T47D (cell line): Measurements from ENCODE around the gene TRPT1.
A peak's percentile ranks its signal among the peaks of the same experiment; 100 is the strongest.

Source experiments
- DNase-seq, 2 experiments: peaks; one replicate each; pipeline versions ENCODE4 v3.0.0 to v3.0.0-alpha.2; 2011 to 2012; ENCODE audit warnings: low read depth in 1 of 2, low spot score in 1 of 2
- JUND ChIP-seq: IDR thresholded peaks from 2 replicates; pipeline ENCODE4 v1.6.1; 2012; ENCODE audit warnings: low read depth
- in situ Hi-C: cut with HindIII; loops from 2 replicates; pipeline ENCODE4 v1.10.0; 2016; ENCODE audit warnings: low sequenced_read_pairs, low pct_unique_long_range_greater_than_20kb

The TRPT1 gene

DNA sequence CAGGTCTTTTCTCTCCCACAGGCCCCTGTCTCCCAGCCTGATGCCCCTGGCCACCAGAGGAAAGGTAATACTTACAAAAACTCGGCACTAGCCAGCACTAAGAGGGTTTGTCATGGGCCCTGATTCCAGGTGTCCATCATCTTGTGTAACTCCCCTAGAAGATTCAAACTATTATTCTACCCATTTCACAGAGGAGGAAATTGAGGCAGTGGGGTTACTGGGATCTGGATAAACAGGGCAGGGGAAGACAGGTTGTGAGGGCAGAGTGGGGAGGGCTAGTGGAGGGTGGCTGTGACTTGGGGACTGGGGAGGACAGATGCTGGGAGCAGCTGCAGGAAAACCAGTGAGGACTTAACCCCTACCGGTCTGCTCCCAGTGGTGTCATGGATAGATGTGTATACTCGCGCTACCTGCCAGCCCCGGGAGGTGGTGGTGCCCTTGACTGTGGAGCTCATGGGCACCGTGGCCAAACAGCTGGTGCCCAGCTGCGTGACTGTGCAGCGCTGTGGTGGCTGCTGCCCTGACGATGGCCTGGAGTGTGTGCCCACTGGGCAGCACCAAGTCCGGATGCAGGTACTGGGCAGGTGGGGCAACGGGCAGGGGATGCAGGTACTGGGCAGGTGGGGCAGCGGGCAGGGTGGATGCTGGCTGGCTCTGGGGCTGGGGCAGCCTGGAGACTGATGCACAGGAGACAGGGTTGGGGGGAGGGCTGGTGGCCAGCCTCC lies 9.6 kb upstream of the TRPT1 start:
- no peak for DNase-seq
- no peak for TF ChIP-seq JUND
- in situ Hi-C loops: no loop called here

DNA sequence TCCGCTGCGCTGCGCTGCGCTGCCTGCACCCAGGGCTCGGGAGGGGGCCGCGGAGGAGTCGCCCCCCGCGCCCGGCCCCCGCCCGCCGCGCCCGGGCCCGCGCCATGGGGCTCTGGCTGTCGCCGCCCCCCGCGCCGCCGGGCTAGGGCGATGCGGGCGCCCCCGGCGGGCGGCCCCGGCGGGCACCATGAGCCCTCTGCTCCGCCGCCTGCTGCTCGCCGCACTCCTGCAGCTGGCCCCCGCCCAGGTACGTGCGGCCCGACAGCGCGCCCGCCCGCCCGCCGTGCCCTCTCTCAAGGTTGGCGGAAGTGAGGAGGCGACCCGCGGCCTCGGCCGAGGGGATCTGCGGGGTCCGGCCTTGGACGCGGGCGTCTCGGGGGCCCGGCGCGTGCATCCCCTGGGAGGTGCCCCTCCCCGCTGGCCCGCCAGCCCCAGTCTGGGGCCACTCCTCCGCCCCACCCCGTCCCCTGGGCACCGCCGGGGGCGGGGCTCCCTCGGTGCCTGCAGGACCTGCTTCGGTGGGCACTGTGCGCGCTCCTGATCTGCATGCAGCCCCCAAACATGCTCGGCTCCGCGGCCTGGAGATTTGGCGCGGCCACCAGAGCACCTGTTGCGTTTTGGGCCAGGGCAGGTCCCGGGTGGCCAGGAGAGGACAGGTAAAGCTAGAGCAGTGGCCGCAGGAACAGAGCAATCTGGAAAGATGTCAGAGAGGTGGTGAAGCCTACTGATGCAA lies 8.8 kb upstream of the TRPT1 start:
- TF ChIP-seq JUND: no peak
- in situ Hi-C loops: no loop called here
- peak in 1 of 2 experiments; percentile 52 for DNase-seq

- in situ Hi-C loops: no loop called here
- TF ChIP-seq JUND: no peak
- DNase-seq: peak; percentile 67 to 81
Observed at GRCh38 chr11:64233913-64234586, 8.1 kb upstream of the TRPT1 start, which contains the start of gene VEGFB. Gene VEGFB, plus strand, starts transcription at chr11:64234584. Its CDS starts 250 bp downstream, at chr11:64234834.

GRCh38 chr11:64232967-64233315 lies 7.0 kb upstream of the TRPT1 start:
- DNase-seq: no peak
- TF ChIP-seq JUND: no peak
- in situ Hi-C loops: no loop called here

- in situ Hi-C loops: no loop called here
- TF ChIP-seq JUND: no peak
- no peak for DNase-seq
Observed at GRCh38 chr11:64232182-64232966, 6.4 kb upstream of the TRPT1 start.

DNA sequence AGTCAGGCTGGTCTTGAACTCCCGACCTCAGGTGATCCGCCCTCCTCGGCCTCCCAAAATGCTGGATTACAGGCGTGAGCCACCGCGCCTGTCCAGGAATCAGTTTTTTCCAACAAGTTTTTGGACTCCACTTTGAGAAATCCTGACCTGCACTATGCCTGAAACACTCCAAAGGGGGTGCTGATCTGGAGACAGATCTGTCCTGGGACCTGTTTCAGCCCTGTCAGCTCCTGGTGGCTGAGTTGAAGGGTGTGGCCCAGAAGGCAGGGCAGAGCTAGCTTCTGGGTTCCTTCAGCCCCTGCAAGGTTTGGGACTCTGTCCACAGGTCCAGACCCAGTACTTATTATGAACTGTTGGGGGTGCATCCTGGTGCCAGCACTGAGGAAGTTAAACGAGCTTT lies 5.6 kb upstream of the TRPT1 start:
- in situ Hi-C loops: no loop called here
- no peak for TF ChIP-seq JUND
- DNase-seq: no peak

DNA sequence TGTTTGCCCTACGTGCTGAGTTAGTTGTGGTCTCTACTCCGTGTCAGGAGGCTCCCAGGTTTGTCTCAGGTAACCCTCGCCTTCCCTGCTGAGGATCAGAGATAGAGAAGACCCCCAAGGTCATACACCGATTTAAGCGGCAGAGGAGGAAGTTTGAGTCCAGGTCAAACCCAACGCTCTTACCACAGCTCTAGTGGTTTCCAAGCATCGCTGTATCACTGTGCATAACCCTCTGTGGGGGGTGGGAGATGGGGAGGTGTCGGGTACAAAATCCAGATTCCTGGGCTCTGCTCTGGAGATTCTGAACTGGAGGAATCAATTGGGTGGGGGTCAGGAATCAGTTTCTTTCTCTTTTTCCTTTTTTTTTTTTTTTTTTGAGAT lies 5.0 kb upstream of the TRPT1 start:
- DNase-seq: no peak
- in situ Hi-C loops: no loop called here
- no peak for TF ChIP-seq JUND

DNA sequence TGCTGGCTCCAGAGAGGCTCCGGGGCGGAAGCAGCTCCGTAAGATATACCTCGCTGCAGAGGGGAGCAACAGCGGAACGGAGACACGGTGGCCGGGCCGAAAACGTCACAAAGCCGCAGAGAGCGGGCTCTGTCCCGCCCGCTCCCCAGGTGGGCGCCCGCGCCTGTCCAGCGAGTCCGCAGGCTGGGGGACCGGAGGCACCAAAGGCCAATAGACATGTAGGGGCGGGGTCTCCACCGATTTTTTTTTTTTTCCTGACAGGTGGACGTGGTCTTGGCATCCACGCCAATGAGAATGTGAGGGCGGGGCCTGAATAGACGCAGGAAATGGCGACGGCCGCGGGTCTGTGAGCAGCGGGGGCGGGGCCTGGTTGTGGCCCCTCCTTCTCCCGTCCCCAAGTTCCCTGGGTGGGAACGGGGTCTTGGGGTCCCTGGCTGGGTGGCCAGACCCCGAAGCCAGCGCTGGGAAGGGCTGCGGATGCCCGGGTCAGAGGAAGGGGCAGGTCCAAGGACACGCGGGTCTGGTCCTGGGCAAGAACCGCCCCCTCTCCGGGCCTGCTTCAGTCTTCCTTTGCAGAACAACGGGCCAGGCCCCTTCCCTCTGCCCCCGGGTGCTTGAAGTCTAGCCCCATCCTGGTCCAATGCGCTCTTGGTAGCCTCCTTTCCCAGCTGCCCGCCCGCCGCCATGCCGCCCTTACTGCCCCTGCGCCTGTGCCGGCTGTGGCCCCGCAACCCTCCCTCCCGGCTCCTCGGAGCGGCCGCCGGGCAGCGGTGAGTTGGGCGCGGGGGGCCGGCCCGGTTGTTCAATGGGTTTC lies 4.4 kb upstream of the TRPT1 start, which contains the start of gene DNAJC4:
Gene DNAJC4, plus strand, starts transcription at position 378 of the 814 bp plus-strand sequence. Its CDS starts 307 bp downstream, at position 685.
- in situ Hi-C loops: no loop called here
- no peak for TF ChIP-seq JUND
- DNase-seq: peak; percentile 88 to 96

- no peak for DNase-seq
- in situ Hi-C loops: no loop called here
Observed at GRCh38 chr11:64229744-64230170, 3.8 kb upstream of the TRPT1 start.

DNA sequence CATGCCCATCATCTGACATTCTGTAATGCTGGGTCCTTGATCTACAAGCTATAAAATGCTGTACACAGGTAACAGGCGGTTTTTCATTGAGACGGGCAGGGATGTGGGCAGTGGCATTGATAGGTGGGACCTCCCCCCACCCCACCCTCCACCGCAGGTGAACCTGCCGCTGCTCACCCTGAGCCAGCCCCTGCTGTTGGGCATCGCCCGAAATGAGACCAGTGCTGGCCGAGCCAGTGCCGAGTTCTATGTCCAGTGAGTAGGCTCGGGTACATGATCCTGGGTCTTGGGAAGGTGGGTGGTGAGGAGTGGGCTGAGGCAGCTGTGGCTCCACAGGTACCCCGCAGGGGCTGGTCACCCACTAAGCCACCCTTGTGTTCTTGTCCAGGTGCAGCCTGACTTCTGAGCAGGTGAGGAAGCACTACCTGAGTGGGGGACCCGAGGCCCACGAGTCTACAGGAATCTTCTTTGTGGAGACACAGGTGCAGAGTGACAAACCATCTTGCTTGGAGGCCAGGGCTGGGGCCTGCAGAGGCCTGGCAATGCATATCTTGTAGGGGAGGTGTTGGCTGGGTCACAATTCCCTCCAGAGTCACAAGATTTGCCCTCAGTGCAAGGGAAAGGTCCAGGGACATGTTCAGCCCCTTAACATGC lies 3.2 kb upstream of the TRPT1 start:
- TF ChIP-seq JUND: no peak
- DNase-seq: no peak
- in situ Hi-C loops: no loop called here

More at GRCh38 chr11:64229744-64230170, 3.8 kb upstream of the TRPT1 start:
- TF ChIP-seq JUND: no peak

GRCh38 chr11:64227405-64227956 lies 1.5 kb upstream of the TRPT1 start:
- in situ Hi-C loops: no loop called here
- DNase-seq: peak in 1 of 2 experiments; percentile 48
- TF ChIP-seq JUND: no peak
